GM12872 (cell line): ENCODE data around the gene ZWILCH.

ENCODE experiments used
- TF ChIP-seq, protein P1 (sequence below): IDR thresholded peaks from 3 replicates; pipeline ENCODE4 v1.5.1; 2011; ENCODE audit warnings: low read depth, mild to moderate bottlenecking, low read length, moderate library complexity; ENCODE audit not compliant: insufficient read depth

The ZWILCH gene

DNA sequence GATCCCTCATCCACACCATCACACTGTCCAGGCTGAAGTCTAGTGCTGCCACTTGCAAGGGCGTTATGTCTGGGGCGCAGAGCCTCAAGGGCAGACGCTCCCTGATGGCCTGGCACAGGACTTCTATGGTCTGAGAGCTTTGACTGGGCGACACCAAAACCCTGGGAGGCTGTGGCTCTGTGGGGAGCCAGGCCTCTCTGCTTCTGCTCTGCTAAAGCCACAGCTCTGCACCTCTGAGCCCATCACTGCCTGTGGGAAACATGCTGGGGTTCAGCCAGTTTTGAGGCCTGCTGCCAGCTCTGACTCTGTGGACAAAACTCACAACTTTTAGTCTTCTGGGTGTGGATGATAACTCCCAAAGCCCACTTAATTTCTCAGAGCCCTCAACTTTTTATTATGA lies 67.0 kb downstream of the ZWILCH start:
- TF ChIP-seq, protein P1, sequence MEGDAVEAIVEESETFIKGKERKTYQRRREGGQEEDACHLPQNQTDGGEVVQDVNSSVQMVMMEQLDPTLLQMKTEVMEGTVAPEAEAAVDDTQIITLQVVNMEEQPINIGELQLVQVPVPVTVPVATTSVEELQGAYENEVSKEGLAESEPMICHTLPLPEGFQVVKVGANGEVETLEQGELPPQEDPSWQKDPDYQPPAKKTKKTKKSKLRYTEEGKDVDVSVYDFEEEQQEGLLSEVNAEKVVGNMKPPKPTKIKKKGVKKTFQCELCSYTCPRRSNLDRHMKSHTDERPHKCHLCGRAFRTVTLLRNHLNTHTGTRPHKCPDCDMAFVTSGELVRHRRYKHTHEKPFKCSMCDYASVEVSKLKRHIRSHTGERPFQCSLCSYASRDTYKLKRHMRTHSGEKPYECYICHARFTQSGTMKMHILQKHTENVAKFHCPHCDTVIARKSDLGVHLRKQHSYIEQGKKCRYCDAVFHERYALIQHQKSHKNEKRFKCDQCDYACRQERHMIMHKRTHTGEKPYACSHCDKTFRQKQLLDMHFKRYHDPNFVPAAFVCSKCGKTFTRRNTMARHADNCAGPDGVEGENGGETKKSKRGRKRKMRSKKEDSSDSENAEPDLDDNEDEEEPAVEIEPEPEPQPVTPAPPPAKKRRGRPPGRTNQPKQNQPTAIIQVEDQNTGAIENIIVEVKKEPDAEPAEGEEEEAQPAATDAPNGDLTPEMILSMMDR = no peak

DNA sequence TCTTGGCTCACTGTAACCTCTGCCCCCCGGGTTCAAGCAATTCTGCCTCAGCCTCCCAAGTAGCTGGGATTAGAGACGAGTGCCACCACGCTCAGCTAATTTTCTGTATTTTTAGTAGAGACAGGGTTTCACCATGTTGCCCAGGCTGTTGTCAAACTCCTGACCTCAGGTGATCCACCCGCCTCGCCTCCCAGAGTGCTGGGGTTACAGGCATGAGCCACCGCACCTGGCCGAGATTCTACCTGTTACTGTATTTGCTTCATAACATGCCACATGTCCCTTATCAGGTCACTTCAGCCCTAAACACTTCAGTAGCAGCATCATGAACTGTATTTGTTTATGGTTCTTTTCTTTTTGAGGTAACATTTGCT lies 68.2 kb downstream of the ZWILCH start:
- TF ChIP-seq, protein P1 = no peak

DNA sequence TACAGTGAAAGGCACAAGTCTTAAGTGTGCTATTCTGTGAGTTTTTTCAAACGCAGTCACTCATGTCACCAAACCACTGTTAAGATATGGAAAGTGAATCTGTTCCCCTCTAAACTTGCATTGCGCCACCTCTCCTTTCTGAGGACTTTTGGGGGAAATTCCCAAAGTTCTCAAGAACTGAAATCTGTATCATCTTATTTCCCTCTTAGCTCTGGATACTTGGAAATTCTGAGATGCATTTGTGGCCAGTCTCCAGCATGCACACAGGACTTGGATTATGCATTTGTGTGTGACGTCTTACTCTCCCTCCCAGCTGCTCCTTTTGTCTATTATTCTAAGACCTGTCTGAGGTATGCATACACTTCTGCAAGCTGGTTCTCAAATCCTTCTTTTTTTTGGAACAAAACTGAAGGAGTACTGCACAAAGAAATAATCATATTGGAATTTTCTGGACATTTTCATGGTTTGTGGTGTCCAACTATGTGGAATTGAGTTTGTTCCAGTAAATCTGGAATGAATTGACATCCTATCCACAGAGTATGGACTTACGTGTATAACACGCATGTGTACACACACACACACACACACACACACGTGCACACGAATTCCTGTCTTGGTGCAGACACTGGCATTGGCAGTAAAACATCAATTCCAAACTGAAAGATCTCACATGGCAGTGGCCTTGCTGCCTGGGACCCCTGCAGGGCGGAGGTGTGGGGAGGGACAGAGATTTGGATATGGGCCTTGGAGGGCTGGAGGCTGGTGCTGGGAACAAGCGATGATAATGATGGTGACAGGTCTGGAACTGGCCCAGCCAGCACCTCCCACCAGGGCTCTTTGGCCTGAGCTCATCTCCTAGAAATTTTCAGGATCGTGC lies 68.8 kb downstream of the ZWILCH start:
- TF ChIP-seq, protein P1 = no peak

DNA sequence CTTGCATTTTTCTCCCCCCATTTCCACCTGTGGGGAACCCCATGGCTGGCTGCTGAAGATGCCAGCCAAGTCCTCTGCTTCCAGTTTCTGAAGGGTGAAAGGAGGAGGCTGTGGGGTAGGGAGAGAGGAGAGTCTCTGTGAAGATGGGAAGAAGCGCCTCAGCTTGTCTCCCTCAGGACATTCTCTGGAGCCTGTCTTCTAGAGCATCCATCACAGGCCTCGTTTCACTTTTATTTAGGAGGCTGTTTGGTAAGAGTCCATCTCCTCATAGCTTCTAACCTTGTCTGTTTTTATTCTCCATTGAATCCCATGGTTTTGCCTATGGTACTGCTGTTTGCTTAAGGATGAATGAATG lies 69.4 kb downstream of the ZWILCH start:
- TF ChIP-seq, protein P1 = no peak

DNA sequence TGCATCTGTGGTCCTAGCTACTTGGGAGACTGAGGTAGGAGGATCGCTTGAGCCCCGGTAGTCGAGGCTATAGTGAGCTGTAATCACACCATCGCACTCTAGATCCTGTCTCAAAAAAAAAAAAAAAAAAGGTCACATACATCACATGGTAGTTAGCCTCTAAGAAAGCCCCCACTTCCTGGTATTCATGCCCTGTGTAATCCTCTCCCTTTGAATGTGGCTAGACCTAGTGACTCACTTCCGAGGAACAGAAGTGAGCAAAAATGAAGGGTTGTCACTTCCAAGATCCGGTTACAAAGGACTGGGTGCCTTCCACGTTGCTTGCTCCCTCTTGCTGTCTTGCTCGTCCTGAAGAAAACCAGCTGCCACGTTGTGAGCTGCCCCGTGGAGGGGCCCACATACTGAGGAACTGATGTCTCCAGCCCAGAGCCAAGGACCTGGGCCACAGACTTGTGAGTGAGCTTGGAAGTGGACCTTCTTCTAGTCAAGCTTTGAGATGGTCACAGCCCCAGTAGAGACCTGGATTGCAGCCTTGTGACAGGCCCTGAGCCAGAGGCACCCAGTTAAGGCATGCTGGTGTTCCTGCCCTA lies 73.3 kb downstream of the ZWILCH start:
- TF ChIP-seq, protein P1 = no peak

DNA sequence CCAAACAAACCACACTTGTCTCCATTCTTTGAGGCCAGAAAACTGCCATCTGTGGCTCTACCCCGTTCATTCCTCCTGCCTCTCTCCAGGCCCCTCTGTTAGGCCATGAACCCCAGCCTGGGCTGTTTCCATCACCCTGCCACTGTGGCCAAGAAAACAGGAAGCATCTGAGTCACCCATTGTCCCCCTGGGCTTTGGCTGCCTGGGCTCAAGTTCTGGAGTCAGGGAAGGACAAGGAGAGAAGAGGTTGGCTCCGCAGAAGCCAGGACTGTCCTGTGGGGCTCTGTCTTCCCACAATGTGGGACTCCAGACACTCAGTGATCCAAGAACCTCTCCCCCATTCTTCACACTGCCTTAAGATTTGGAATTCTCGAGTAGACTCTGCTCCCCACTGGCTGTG lies 75.5 kb downstream of the ZWILCH start:
- TF ChIP-seq, protein P1 = no peak

DNA sequence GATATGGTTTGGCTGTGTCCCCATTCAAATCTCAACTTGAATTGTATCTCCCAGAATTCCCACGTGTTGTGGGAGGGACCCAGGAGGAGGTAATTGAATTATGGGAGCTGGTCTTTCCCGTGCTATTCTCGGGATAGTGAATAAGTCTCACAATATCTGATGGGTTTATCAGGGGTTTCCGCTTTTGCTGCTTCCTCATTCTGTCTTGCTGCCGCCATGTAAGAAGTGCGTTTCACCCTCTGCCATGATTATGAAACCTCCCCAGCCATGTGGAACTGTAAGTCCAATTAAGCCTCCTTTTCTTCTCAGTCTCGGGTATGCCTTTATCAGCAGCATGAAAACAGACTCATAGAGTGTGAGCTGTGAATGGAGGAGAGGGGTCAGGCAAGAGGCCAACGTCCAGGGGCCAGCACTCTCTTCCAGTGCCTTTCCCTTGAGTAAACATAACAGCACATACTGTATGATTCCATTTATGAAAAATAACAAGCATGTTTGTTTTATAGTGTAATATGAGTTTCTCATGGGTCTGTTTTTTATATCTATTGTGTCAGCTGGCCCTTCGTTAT lies 76.9 kb downstream of the ZWILCH start:
- TF ChIP-seq, protein P1 = no peak
